Breast epithelium (tissue), 3 donors: ENCODE measurements around the gene IAH1.

Experiments used
- CTCF ChIP-seq, 3 donors: fragments of 450-650 bp; IDR thresholded peaks; one replicate each; pipeline ENCODE4 v1.5.1; 2016 to 2017; ENCODE audit warnings: antibody characterized with exemption in 3 of 3, mild to moderate bottlenecking in 3 of 3, moderate library complexity in 3 of 3
- POLR2A ChIP-seq: fragments of 450-650 bp; IDR thresholded peaks from one replicate; pipeline ENCODE4 v1.6.1; 2016; ENCODE audit warnings: antibody characterized with exemption, mild to moderate bottlenecking, moderate library complexity
- POLR2AphosphoS5 ChIP-seq, 3 donors: sonication (generic); formaldehyde crosslinking; IDR thresholded peaks; one replicate each; pipeline ENCODE4 v1.6.1; 2017; ENCODE audit warnings: antibody characterized with exemption in 3 of 3

GRCh38 chr2:9467687-9468086, 6.7 kb upstream of the IAH1 start:
- TF ChIP-seq CTCF (IDR thresholded peaks at IDR 0.05) = no peak
- no peak for TF ChIP-seq POLR2A
- TF ChIP-seq POLR2AphosphoS5 (IDR thresholded peaks at IDR 0.05) = no peak
